ENCODE data around the gene DNAJC9. TPM values are rescaled to one million over a fixed set of nuclear protein-coding genes. Genes with fewer than 3 reads are reported as not detected.

Gene DNAJC9
- polyA plus RNA-seq, 2 of the 4 experiments (the other 2 are of a cell fraction): 45.6 to 56.3 TPM

DNA sequence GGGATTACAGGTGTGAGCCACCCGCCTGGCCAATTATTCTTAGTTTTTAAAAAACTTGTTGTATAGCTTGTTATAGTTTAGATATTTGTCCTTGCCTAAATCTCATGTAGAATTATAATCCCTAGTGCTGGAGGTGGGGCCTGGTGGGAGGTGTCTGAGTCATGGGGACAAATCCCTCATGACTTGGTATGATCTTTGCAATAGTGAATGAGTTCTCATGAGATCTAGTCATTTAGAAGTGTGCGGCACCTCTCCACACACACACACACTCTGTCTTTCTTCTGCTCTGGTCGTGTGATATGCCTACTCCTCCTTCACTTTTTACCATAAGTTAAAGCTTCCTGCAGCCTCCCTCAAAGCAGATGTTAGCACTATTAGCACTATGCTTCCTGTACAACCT lies 42.0 kb downstream of the DNAJC9 start (continued):
- TF ChIP-seq, protein P1, sequence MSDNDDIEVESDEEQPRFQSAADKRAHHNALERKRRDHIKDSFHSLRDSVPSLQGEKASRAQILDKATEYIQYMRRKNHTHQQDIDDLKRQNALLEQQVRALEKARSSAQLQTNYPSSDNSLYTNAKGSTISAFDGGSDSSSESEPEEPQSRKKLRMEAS (IDR thresholded peaks at IDR 0.05): no peak
- no peak for TF ChIP-seq FOSB (CRISPR knock-in tag; IDR thresholded peaks at IDR 0.05)

Small RNA genes lying within 50 kb of the gene (small RNA-seq; reads per million reads assigned to genes)
- gene RF00019 (0 reads per million in 6 experiments), gene RNU6-833P (0 reads per million in 6 experiments)

Other genes starting within 250 kb of the DNAJC9 start
- 46.1 and 49.0 TPM in 2 replicates for gene P4HA1, start 150.4 kb downstream of the DNAJC9 start, polyA plus RNA-seq (2011; rRNA removed)
- gene P4HA1, start 150.4 kb downstream of the DNAJC9 start, polyA plus RNA-seq (2017; fragmentation: RNase III; extraction: RNeasy Plus Mini Kit Qiagen cat#74134 plus additional on column Dnase treatment): 20.6 to 23.7 TPM (median 22.6 TPM) in 3 replicates
- 4.9 TPM in 2 replicates for gene NUDT13, start 136.8 kb downstream of the DNAJC9 start, polyA plus RNA-seq (2011; rRNA removed)
- gene NUDT13, start 136.8 kb downstream of the DNAJC9 start, polyA plus RNA-seq (2017; fragmentation: RNase III; extraction: RNeasy Plus Mini Kit Qiagen cat#74134 plus additional on column Dnase treatment): 3.5 to 4.3 TPM (median 3.8 TPM) in 3 replicates
- 53.3 and 53.6 TPM in 2 replicates for gene ECD, start 79.2 kb downstream of the DNAJC9 start, polyA plus RNA-seq (2011; rRNA removed)
- 26.5 to 29.1 TPM (median 27.1 TPM) in 3 replicates for gene ECD, start 79.2 kb downstream of the DNAJC9 start, polyA plus RNA-seq (2017; fragmentation: RNase III; extraction: RNeasy Plus Mini Kit Qiagen cat#74134 plus additional on column Dnase treatment)
- gene FAM149B1, start 79.1 kb downstream of the DNAJC9 start, polyA plus RNA-seq (2011; rRNA removed): 25.5 and 26.7 TPM in 2 replicates
- 6.9 to 8.4 TPM (median 7.0 TPM) in 3 replicates for gene FAM149B1, start 79.1 kb downstream of the DNAJC9 start, polyA plus RNA-seq (2017; fragmentation: RNase III; extraction: RNeasy Plus Mini Kit Qiagen cat#74134 plus additional on column Dnase treatment)
- 132 and 162 TPM in 2 replicates for gene MRPS16, start 5.4 kb upstream of the DNAJC9 start, polyA plus RNA-seq (2011; rRNA removed)
- 158 to 166 TPM (median 160 TPM) in 3 replicates for gene MRPS16, start 5.4 kb upstream of the DNAJC9 start, polyA plus RNA-seq (2017; fragmentation: RNase III; extraction: RNeasy Plus Mini Kit Qiagen cat#74134 plus additional on column Dnase treatment)
- gene CFAP70, start 111.6 kb upstream of the DNAJC9 start, polyA plus RNA-seq (2011; rRNA removed): 0.95 and 0.98 TPM in 2 replicates
- 0.28 to 0.34 TPM (median 0.32 TPM) in 3 replicates for gene CFAP70, start 111.6 kb upstream of the DNAJC9 start, polyA plus RNA-seq (2017; fragmentation: RNase III; extraction: RNeasy Plus Mini Kit Qiagen cat#74134 plus additional on column Dnase treatment)
- 150 and 161 TPM in 2 replicates for gene ANXA7, start 166.8 kb upstream of the DNAJC9 start, polyA plus RNA-seq (2011; rRNA removed)
- 96.0 to 98.0 TPM (median 96.2 TPM) in 3 replicates for gene ANXA7, start 166.8 kb upstream of the DNAJC9 start, polyA plus RNA-seq (2017; fragmentation: RNase III; extraction: RNeasy Plus Mini Kit Qiagen cat#74134 plus additional on column Dnase treatment)
- 1.1 TPM in 2 replicates for gene MSS51, start 186.3 kb upstream of the DNAJC9 start, polyA plus RNA-seq (2011; rRNA removed)
- gene MSS51, start 186.3 kb upstream of the DNAJC9 start, polyA plus RNA-seq (2017; fragmentation: RNase III; extraction: RNeasy Plus Mini Kit Qiagen cat#74134 plus additional on column Dnase treatment): 0.47 to 0.53 TPM (median 0.49 TPM) in 3 replicates
- 25.4 and 25.7 TPM in 2 replicates for gene PPP3CB, start 248.8 kb upstream of the DNAJC9 start, polyA plus RNA-seq (2011; rRNA removed)
- gene PPP3CB, start 248.8 kb upstream of the DNAJC9 start, polyA plus RNA-seq (2017; fragmentation: RNase III; extraction: RNeasy Plus Mini Kit Qiagen cat#74134 plus additional on column Dnase treatment): 20.8 to 22.2 TPM (median 21.6 TPM) in 3 replicates

Data from A549 (cell line).